ENCODE measurements around the gene FHIP1B. TPM values are rescaled to one million over a fixed set of nuclear protein-coding genes. Genes with fewer than 3 reads are reported as not detected.

The FHIP1B gene
- total RNA-seq, 1 donor from 2014 or later, result 25.3 TPM

- Mint-ChIP-seq H3K4me1 (no peaks in the 10 kb centered on the region), H3K36me3 (ENCODE audit: low read depth) (no peaks in the 10 kb centered on the region), H3K27ac (ENCODE audit: unreplicated experiment) (no peak overlapping the region), H3K9me3 (no peaks in the 10 kb centered on the region), H3K27me3 (ENCODE audit: low read depth) (peaks cover 17% of the 10 kb centered on the region), H3K4me3 (no peak overlapping the region)
- TF ChIP-seq, protein P1, sequence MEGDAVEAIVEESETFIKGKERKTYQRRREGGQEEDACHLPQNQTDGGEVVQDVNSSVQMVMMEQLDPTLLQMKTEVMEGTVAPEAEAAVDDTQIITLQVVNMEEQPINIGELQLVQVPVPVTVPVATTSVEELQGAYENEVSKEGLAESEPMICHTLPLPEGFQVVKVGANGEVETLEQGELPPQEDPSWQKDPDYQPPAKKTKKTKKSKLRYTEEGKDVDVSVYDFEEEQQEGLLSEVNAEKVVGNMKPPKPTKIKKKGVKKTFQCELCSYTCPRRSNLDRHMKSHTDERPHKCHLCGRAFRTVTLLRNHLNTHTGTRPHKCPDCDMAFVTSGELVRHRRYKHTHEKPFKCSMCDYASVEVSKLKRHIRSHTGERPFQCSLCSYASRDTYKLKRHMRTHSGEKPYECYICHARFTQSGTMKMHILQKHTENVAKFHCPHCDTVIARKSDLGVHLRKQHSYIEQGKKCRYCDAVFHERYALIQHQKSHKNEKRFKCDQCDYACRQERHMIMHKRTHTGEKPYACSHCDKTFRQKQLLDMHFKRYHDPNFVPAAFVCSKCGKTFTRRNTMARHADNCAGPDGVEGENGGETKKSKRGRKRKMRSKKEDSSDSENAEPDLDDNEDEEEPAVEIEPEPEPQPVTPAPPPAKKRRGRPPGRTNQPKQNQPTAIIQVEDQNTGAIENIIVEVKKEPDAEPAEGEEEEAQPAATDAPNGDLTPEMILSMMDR (conservative IDR thresholded peaks at IDR 0.05), result no peak
- no peak for DNase-seq (ENCODE audit: low read depth, low spot score)
Measured at GRCh38 chr11:6270584-6271246, 36.3 kb upstream of the FHIP1B start.

DNA sequence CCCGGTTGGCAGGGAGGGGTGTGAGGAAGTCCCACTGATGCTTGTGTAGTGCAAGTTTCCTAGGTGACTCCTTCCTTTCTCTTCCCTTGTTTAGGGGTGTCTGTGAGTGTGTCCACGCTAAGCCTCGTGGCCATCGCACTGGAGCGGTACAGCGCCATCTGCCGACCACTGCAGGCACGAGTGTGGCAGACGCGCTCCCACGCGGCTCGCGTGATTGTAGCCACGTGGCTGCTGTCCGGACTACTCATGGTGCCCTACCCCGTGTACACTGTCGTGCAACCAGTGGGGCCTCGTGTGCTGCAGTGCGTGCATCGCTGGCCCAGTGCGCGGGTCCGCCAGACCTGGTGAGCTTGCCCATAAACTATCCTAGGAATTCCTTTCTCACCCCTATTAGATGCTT lies 35.6 kb upstream of the FHIP1B start:
- no peak for DNase-seq (ENCODE audit: low read depth, low spot score)
- H3K9me3 Mint-ChIP-seq, result no peaks in the 10 kb centered on the region
- no peak overlapping the region for H3K4me3 Mint-ChIP-seq
- TF ChIP-seq, protein P1 (conservative IDR thresholded peaks at IDR 0.05), result no peak
- no peak overlapping the region for H3K27ac Mint-ChIP-seq (ENCODE audit: unreplicated experiment)
- no peaks in the 10 kb centered on the region for H3K36me3 Mint-ChIP-seq (ENCODE audit: low read depth)
- H3K27me3 Mint-ChIP-seq (ENCODE audit: low read depth), result peaks cover 13% of the 10 kb centered on the region
- H3K4me1 Mint-ChIP-seq, result no peaks in the 10 kb centered on the region

- TF ChIP-seq, protein P1 (conservative IDR thresholded peaks at IDR 0.05), result no peak
- DNase-seq (ENCODE audit: low read depth, low spot score), result no peak
- Mint-ChIP-seq H3K27ac (ENCODE audit: unreplicated experiment) (no peak overlapping the region), H3K4me1 (no peaks in the 10 kb centered on the region), H3K9me3 (no peaks in the 10 kb centered on the region), H3K4me3 (no peak overlapping the region), H3K27me3 (ENCODE audit: low read depth) (peaks cover 13% of the 10 kb centered on the region), H3K36me3 (ENCODE audit: low read depth) (no peaks in the 10 kb centered on the region)
Measured at GRCh38 chr11:6268820-6269219, 34.4 kb upstream of the FHIP1B start.

DNA sequence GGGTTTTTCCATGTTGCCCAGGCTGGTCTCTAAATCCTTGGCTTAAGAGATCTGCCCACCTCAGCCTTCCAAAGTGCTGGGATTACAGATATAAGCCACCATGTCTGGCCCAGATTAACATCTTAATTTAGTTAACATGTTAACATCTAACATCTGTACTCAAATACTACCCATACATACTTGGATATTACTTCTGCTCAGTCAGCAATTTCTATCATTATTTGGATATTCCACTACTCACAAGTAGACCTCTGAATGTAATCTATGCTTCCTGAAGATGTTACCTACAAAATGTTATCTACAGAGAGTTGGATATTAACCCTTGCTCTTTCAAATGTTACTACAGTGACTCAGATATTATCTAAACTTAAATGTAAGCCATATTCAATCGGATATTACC lies 29.2 kb upstream of the FHIP1B start:
- H3K27me3 Mint-ChIP-seq (ENCODE audit: low read depth), result peaks cover 7% of the 10 kb centered on the region
- TF ChIP-seq, protein P1 (conservative IDR thresholded peaks at IDR 0.05), result no peak
- no peaks in the 10 kb centered on the region for H3K9me3 Mint-ChIP-seq
- H3K4me3 Mint-ChIP-seq, result no peak overlapping the region
- peaks cover 4% of the 10 kb centered on the region for H3K4me1 Mint-ChIP-seq
- DNase-seq (ENCODE audit: low read depth, low spot score), result no peak
- H3K36me3 Mint-ChIP-seq (ENCODE audit: low read depth), result no peaks in the 10 kb centered on the region
- no peak overlapping the region for H3K27ac Mint-ChIP-seq (ENCODE audit: unreplicated experiment)

- Mint-ChIP-seq H3K4me1 (peaks cover 4% of the 10 kb centered on the region), H3K27me3 (ENCODE audit: low read depth) (no peaks in the 10 kb centered on the region), H3K9me3 (no peaks in the 10 kb centered on the region), H3K36me3 (ENCODE audit: low read depth) (no peaks in the 10 kb centered on the region), H3K27ac (ENCODE audit: unreplicated experiment) (no peak overlapping the region), H3K4me3 (no peak overlapping the region)
- no peak for DNase-seq (ENCODE audit: low read depth, low spot score)
- TF ChIP-seq, protein P1 (conservative IDR thresholded peaks at IDR 0.05), result no peak
Measured at GRCh38 chr11:6260207-6260726, 25.8 kb upstream of the FHIP1B start.
